ENCODE data around the gene NMNAT2.
"Not testable (repeated sequence)": the region's sequence is repeated elsewhere in the genome, so short reads cannot be mapped to it uniquely, and the experiment has no call there.

Gene NMNAT2

DNA sequence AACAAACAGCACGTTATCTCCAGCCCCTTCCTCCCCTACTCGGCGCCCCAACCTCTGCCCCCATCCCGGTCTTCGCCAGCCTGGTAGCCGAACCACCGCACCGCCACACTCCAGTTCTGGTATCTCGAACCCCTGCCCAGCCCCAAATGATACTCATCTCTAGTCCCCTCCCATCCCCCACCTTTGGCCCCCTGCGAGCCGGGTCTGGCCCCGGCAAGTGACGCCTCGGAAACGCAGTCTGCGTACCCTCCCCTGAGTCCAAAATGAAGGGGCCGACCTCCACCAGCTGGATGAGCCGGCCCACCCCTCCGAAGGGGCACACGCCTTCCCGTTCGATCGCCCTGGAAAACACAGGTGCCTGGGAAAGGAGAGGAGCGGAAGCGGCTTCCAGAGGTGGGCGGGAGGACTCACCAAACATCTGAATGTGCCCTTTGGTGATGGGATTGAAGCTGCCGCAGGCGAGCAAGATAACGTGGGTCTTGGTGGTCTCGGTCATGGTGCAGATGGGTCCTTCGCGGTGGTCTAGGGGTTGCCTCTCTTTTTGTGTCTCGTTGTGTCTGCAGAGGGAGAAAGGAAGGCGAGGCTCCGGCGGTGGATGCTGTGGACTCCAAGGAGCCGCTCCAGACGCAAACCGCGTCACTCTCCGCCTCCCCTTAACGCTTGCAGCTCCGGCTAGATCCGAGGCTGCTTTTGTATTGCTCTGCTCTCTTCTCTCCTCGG, at the start of gene NMNAT2:
Gene NMNAT2 (minus strand): TSS at position 609 of the 720 bp plus-strand sequence. CDS start 113 bp downstream, at position 496.
- no peak for DNase-seq

DNA sequence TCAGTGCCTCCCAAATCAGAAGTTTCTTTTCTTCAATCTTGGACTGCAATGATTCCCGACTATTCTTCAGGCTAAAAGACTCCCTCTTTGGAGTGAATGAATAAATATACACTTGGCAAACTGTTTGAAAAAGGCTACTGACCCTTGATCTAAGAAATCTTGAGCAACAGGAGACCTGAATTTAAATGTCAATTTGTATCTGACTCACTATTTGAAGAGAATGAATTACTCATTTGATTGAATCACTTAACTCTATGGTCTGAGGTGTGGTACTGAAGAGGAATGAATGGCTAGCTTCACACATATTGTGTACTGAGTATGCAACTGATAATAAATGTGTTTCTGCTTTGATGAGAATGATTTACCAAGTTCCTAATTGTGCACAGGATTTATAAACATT, 49.5 kb upstream of the NMNAT2 start:
- DNase-seq = no peak

DNA sequence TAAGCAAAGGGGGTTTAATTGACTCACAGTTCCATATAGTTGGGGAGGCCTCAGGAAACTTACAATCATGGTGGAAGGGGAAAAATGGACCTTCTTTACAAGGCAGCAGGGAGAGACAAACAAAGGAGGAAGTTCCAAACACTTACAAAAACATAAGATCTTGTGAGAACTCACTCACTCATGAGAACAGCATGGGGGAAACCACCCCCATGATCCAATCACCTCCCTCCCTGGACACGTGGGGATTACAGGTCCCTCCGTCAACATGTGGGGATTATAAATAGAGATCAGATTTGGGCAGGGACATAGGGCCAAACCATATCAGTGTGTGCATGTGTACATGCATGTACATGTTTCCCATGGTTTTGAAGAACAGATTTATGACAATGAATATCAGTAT, 48.6 kb upstream of the NMNAT2 start:
- peak in 1 of 2 donors; percentile 27 for DNase-seq

DNA sequence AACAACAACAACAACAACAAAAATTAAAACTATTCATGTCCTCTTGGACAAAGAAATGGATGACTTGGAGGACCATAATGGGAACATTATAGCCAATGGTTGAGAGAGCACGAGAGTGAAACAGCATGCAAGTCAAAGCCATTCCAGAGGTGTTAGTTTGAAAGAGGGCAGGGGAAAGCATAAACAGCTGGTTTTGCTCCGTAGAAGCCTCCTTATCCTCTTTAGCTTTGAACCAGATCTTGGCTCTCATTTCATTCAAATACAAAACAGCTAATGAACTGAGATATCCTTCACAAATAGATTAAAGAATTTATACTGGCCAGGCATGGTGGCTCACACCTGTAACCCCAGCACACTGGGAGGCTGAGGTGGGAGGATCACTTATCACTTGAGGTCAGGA, 45.4 kb upstream of the NMNAT2 start:
- DNase-seq = no peak

DNA sequence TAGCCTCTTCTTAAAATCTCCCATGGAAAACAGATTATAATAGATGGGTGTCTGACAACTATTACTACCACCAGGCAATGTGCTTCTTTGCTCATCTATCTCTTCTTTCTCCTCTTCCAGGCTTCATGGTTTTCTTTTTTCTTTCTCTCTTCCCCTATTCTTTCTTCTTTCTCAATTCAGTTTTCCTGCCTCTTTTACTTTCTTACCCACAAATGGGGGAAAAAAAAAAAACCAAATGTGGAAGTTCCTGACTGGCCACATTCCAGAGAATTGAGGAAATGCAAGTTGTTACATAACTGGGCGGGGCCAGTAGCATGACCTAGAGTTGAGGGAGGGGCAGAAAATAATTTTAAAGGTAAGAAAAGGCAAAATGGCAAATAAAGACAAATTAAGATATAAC, 43.2 kb upstream of the NMNAT2 start:
- peak in 1 of 2 donors; percentile 23 for DNase-seq

DNA sequence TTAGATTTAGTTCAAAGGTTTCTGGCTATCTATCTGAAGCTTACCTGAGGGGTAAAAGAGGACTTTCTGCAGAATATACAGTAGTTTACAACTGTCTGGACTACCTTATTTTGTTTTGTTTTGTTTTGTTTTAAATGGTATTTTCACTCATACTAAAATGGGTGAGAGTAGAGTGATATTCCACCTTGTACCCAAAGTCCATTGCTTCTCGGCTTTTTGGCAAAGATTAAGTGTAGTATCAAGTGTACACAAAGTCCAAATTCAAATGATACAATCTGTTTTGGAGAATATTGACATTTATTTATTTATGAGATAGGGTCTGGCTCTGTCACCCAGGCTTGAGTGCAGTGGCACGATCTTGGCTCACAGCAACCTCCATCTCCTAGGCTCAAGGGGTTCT, 42.4 kb upstream of the NMNAT2 start:
- DNase-seq = no peak

DNA sequence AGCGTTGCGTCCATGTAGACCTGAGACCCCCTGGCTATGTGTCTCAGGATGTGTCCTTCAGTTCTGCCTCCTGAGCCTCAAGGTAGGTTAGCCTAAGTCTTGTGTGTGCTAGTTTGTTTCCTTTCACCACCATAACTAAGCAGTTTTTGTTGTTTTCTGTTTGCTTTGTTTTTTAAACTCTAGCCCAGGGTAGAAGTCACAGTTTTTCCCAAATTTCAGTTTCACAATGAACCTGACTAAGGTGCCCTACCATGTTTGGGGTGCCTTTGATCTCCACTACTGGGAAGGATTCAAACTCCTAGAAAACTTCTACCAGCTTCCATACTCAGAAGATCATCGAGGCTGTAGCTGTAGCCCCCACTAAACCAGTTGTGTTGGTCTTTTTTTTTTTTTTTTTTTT, 39.3 kb upstream of the NMNAT2 start:
- no peak for DNase-seq

DNA sequence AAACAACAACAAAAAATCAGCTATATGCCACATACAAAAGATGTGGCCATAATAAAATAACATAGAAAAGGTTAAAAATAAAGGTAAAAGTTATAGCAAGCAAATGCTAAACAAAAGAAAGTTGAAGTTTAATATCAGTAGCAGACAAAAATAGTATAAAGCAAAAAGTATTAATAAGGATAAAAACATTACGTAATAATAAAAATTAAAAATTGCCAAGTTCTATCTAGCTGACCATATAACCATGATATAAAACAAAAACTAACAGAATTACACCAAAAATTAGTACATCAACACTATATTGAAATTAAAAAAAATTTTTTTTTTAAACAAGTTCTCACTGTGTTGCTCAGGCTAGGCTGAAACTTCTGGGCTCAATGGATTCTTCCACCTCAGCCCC, 38.6 kb upstream of the NMNAT2 start:
- no peak for DNase-seq

DNA sequence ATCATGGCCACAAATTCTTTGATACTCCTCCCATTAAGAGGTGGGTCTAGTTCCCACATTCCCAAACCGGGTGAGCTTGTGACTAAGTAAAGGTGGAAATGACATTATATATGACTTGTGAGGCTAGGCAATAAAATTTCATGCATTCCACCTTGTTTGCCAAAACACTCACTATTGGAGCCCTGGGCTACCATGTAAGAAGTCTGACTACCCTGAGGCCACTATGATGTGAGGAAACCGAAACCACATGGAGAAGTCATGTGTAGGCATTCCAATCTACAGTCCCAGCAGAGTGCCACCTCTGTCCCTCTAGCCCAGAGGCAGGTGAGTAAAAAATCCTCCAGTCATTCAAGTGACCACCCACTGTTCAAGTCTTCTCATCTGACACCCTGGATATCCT, 36.2 kb upstream of the NMNAT2 start:
- no peak for DNase-seq

DNA sequence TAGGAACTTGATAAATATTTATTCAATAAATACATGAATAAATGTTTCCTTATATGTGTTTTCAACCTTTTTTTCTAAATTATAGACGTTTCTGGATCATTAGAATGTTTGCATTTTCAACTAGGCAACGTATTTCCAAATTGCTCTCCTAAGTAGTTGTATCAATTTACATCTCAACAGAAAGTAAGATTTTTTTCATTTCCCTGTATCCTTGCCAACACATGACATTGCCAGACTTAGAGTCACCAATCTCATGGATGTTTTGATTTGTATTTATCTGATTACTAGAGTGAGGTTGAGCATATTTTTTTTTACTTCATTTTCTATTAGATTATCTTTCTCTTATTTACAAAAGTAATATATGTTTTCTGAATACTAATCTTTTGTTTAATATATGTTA, 31.9 kb upstream of the NMNAT2 start:
- no peak for DNase-seq

DNA sequence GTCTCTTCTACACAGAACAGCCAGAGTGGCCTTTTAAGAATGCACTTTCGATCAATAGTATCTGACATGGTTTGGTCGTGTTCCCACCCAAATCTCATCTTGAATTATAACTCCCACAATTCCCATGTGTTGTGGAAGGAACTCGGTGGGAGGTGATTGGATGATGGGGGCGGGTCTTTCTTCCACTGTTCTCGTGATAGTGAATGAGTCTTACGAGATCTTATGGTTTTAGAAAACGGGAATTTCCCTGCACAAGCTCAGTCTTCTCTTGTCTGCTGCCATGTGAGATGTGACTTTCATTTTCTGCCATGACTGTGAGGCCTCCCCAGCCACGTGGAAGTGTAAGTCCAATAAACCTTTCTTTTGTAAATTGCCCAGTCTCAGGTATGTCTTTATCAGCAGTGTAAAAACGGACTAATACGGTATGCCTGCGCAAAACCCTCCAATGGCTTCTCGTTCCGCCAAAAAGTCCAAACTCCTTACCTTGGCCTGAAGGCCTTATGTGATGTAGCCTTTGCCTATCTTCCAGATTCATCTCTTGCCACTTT, 31.1 kb upstream of the NMNAT2 start:
- DNase-seq = no peak

DNA sequence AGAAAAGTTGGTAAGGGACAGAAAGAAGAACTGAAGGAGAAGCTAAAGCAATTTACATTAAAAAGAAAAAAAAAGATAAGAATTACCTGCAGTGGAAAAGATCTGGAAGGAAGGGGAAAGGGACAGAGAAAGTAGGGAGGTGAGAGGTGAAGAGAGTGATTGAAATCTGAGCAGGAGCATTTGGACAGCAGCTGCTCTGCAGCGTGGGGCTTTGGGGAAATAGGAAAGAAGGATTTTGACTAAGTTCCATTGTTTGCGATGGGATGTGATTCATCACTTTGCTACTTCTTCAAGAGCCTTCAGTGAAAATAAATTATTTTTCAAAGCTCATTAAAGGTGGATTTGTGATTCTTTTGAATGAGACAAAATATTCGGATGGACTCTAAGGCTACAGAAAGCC, 26.1 kb upstream of the NMNAT2 start:
- DNase-seq = no peak

DNA sequence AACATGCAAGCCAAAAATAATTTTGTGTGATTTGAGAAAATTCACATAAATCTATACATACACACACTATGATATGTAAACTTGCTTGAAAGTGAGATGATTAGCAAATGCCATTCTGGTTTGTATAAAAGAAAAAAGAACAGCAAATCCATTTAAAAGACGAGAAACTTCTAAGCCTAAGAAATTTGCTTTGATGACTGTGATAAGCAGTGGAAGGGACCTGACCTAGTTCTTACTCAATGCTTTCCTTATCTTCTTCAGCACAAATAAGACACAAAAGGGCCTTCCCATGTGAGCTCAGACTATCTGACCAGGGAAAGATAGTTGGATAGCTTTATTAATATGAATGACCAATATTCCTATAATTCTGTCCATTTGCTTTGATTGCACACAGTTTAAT, 25.3 kb upstream of the NMNAT2 start:
- no peak for DNase-seq

DNA sequence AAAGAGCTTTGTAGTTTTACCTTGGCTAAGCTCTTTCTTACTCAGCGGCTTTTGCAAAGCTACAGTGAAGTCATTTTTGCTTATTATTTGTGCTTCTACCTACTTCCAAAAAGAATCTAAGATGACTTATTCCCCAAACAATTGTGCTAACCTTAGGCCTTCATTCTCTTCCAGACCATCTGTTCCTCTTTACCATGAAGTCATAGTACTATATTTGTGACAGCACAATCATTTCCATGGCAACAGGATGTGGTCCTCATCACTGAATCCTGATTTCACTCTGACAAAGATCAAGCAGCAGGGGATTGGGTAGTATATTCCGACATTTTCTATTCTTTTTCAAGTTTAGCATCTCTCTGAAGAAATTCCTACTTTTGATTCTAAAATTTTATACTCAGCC, 24.8 kb upstream of the NMNAT2 start:
- DNase-seq = no peak

DNA sequence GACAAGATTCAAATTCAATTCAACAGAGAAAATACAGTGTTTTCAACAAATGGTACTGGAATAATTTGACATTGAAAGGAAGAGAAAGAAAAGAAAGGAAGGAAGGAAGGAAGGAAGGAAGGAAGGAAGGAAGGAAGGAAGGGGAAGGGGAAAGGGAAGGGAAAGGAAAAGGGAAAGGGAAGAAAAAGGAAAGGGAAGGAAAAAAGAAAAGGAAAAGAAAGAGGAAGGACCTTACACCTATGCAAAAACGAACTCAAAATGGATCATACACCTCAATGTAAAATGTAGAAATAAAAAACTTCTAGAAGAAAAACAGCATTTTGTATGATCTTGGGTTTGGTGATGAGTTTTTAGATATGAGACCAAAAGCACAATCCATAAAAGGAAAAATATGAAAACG, 19.9 kb upstream of the NMNAT2 start:
- DNase-seq = no peak

DNA sequence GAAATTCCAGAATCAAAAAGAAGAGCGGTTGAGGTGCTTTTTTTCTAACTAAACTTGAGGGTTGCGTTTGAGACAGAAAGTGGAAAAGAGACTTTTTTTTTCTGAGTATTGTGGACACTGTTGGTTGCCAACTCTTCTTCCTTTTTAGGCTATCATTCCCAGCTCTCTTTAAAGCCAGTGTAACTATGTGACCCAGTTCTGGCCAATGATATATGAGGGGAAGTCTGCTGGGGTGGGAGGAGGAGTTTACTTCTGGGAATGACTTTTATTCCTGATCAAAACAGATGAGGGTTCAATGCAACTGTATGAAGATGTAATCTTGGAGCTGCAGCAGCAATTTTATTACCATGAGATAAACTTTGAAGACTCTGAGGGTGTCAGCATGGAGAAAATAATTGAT, 17.3 kb upstream of the NMNAT2 start:
- DNase-seq = no peak

DNA sequence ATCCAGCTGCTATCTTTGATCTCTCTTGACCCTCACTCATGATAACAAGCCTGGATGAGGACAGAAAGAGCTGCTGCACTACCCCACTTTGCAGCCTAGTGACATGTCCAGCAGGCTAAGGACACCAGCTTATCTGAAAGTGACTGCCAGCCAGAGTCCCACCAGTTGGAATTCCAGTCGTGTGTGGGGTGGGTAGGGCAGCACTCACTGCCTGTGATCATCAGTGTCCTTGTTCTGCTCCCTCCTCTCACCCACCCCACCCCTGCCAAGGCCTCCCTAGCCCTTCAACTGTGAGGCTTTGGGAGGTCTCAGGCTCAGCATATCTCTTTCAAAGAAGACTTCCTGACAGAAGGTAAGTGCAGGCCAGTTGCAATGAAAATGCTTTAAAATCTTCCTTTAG, 15.5 kb upstream of the NMNAT2 start:
- DNase-seq = no peak

DNA sequence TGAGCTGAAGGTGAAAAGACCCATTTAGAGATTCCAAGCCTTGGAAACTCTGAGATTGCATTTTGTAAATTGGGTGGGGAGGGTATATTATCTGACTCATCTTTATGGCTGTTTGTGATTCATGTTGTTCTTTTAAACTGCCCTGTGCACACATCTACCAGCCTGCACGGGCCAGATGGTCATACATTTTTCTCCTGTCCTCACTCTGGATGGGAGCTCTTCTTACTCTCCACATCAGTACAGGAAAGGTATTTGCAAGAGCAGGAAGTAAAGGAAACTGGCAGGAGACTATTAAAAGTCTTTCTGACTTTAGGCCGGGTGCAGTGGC, 14.3 kb upstream of the NMNAT2 start:
- no peak for DNase-seq

DNA sequence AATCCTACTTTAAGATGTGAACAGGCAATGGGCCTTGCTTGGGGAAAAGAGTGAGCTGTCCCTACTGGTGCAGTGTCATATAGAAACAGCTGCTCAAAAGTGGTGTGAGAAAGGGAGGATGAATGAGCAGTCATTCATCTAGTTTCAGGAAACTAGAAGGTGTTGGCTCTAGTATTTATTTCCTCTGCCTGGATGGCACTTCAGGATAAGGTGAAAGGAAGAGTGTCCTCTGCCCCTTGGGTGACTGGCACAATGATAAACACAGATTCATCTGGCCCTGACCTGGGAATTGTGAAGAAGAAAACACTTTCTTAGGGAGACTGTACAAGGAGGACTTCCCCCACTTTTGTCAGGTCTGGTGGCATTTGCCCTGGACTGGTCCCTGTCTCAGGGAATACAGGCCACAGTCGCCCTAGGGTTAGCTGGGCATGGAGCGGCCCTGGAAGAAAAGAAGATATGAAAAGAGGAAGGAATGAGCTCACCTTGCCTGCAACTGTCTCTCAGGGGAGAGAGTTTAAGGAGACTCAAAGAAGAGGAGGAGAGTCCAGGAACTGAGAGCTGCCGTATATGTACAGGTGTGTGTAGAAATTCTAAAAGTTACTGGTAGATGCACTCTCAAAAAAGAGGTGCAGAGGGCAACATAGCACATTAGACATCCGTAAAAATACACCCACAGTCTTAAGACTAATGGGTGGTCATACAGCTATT, 13.8 kb upstream of the NMNAT2 start:
- no peak for DNase-seq

DNA sequence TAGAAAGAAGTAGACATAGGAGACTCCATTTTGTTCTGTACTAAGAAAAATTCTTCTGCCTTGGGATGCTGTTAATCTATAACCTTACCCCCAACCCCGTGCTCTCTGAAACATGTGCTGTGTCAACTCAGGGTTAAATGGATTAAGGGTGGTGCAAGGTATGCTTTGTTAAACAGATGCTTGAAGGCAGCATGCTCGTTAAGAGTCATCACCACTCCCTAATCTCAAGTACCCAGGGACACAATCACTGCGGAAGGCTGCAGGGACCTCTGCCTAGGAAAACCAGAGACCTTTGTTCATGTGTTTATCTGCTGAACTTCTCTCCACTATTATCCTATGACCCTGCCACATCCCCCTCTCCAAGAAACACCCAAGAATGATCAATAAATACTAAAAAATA, 9.4 kb upstream of the NMNAT2 start:
- DNase-seq = not testable (repeated sequence)

DNA sequence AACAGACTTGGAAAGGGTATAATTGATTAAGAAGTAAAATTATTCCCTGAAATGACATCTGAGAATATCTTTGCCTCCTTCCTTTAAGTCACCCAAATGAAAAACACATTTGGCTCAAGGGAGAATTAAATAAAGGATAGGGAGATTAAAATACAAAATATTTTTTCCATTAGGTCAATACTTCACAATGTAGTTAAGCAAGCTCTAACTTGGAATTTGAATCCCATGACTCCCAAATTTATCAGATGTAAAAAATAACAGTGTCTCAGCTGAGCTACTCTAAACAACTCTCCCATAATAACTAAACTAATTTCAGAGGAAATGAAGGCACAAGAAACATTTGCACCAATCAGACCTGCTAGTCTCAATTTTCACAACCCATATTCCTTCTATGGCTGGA, 6.5 kb upstream of the NMNAT2 start:
- no peak for DNase-seq

DNA sequence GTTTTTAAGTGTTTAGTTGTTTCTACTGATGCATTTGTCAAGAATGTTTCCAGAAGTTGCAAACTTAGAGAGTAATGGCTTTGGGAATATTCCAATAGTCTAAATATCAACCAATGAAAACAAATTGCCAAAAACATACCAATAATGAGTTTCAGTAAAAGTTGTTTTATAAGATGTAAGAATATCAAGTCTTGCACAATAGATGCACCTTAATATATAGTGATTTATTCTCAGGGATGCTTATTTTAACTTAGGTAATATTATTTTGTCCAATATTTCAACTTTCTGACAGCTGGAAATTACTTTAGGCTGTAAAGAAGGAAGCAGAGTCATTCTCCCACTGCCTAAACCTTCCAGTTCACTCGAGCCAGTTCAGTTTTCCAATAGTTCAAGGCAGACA, 5.4 kb upstream of the NMNAT2 start:
- DNase-seq = no peak

DNA sequence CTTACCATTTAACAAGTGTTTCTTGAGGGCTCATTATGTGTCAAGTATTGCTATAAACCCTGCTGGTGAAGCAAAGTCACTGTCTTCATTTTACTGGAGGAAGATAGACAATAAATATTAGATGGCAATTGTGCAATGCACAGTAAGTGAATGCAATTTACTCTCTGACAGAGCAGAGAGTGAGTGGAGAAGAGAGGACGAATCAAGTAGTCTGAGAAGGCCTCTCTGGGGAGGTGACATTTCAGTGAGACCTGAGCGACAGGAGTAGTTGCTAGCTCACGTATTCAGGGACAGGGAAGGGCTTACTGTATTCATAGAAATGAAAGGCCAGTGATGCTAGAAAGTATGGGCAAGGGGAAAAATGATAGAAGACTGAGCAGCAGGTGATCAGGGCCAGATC, 1.2 kb upstream of the NMNAT2 start:
- no peak for DNase-seq

DNA sequence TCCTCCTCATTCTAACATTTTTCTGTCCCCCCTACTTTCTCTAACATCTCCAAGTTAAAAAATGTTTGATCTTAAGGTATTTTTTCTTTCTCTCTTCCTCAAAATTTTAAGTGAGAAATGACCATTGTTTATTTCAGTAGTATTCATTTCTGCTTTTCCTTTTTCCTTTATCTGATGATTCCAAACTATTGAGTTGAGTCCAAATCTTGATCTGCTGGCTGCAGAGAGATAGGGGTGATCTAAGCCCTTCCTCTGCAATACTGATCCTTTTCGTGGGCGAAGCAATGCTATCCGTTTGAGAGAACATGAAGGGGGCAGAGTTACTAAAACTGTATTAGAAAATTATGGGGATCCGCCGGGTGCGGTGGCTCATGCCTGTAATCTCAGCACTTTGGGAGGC, 516 bp upstream of the NMNAT2 start:
- DNase-seq = no peak
